GM10266 (cell line): ENCODE measurements around the gene ASCC3.

Experiments
- DNase-seq: peaks from one replicate; pipeline ENCODE4 v3.0.0; 2012; ENCODE audit errors: extremely low spot score
- CTCF ChIP-seq: IDR thresholded peaks from 2 replicates; pipeline ENCODE4 v1.5.1; 2012; ENCODE audit warnings: mild to moderate bottlenecking, low read depth; ENCODE audit not compliant: control insufficient read depth, insufficient read depth; ENCODE audit errors: missing control alignments

The ASCC3 gene

GRCh38 chr6:100593522-100593921 is 287.6 kb downstream of the ASCC3 start:
- DNase-seq, result peak; percentile 2
- no peak for TF ChIP-seq CTCF

- DNase-seq, result no peak
- no peak for TF ChIP-seq CTCF
Observed at GRCh38 chr6:100592929-100593328, 288.2 kb downstream of the ASCC3 start.

- DNase-seq, result no peak
- no peak for TF ChIP-seq CTCF
Observed at GRCh38 chr6:100577425-100577824, 303.7 kb downstream of the ASCC3 start.

GRCh38 chr6:100575921-100576320 is 305.2 kb downstream of the ASCC3 start:
- TF ChIP-seq CTCF, result no peak
- DNase-seq, result no peak

GRCh38 chr6:100574836-100575235 is 306.3 kb downstream of the ASCC3 start:
- no peak for TF ChIP-seq CTCF
- no peak for DNase-seq

- TF ChIP-seq CTCF, result no peak
Observed at GRCh38 chr6:100573166-100573565, 308.0 kb downstream of the ASCC3 start.

GRCh38 chr6:100568255-100568654 is 312.9 kb downstream of the ASCC3 start:
- no peak for DNase-seq
- no peak for TF ChIP-seq CTCF

More at GRCh38 chr6:100573166-100573565, 308.0 kb downstream of the ASCC3 start:
- no peak for DNase-seq
